ENCODE results near the gene LRRC43. TPM values are rescaled to one million over a fixed set of nuclear protein-coding genes. Genes with fewer than 3 reads are reported as not detected.

Gene LRRC43
- total RNA-seq, 1 donor from 2014 or later, result 0.70 TPM

- intact Hi-C loops (cut with DNase I), result no loop called here
- DNase-seq (ENCODE audit: missing footprints), result no peak
- no peak for ATAC-seq
Measured at GRCh38 chr12:122245553-122245952, 62.6 kb downstream of the LRRC43 start.

GRCh38 chr12:122250047-122250446 lies 67.1 kb downstream of the LRRC43 start:
- DNase-seq (ENCODE audit: missing footprints) (no peak), ATAC-seq (no peak)
- intact Hi-C loops (cut with DNase I), result no loop called here

- no peak for DNase-seq (ENCODE audit: missing footprints)
- intact Hi-C loops (cut with DNase I), result no loop called here
- ATAC-seq, result no peak
Measured at GRCh38 chr12:122250536-122250935, 67.6 kb downstream of the LRRC43 start.

Other genes starting within 250 kb of the LRRC43 start
- gene BCL7A, start 161.2 kb upstream of the LRRC43 start, total RNA-seq, result 15.8 TPM
- 25.7 TPM for gene MLXIP, start 104.4 kb upstream of the LRRC43 start, total RNA-seq
- gene IL31, start 8.9 kb upstream of the LRRC43 start, total RNA-seq, result not detected
- gene B3GNT4, start 20.6 kb downstream of the LRRC43 start, total RNA-seq, result not detected
- gene DIABLO, start 42.9 kb downstream of the LRRC43 start, total RNA-seq, result 28.2 TPM
- gene VPS33A, start 83.4 kb downstream of the LRRC43 start, total RNA-seq, result 10.8 TPM
- gene CLIP1, start 239.5 kb downstream of the LRRC43 start, total RNA-seq, result 110 TPM